WTC11 (cell line): ENCODE results near the gene RAD23A. TPM values are rescaled to one million over a fixed set of nuclear protein-coding genes. Genes with fewer than 3 reads are reported as not detected.

Source experiments
- ATAC-seq: fragments of 200-7000 bp; cut with Tn5 transposase; 2 replicates; pipeline ENCODE4 v1.10.0; 2021; ENCODE audit warnings: mild to moderate bottlenecking, moderate library complexity
- CTCF ChIA-PET: fragments of 300-600 bp; sonication (Branson Sonifier 250); formaldehyde crosslinking; loops from one replicate; lab custom pipeline; 2021; ENCODE audit warnings: antibody characterized with exemption; lab: Charles Lee
- POLR2A ChIA-PET: fragments of 350-600 bp; sonication (Branson Sonifier 250); formaldehyde crosslinking; loops from one replicate; lab custom pipeline; 2021; ENCODE audit warnings: antibody characterized with exemption; lab: Charles Lee
- DNase-seq: peaks from one replicate; pipeline ENCODE4 v3.0.0; 2021; ENCODE audit warnings: low spot score
- H3K27ac Mint-ChIP-seq: 2 replicates; pipeline ENCODE4 v1.8.0; 2021; ENCODE audit warnings: mixed read lengths
- H3K27me3 Mint-ChIP-seq: 2 replicates; pipeline ENCODE4 v1.8.0; 2021; ENCODE audit warnings: low read depth, mild to moderate bottlenecking, moderate library complexity, mixed read lengths
- H3K36me3 Mint-ChIP-seq: 2 replicates; pipeline ENCODE4 v1.8.0; 2021; ENCODE audit warnings: mixed read lengths
- H3K4me1 Mint-ChIP-seq: 2 replicates; pipeline ENCODE4 v1.8.0; 2022; ENCODE audit warnings: mixed read lengths
- H3K4me3 Mint-ChIP-seq: 2 replicates; pipeline ENCODE4 v1.8.0; 2021; ENCODE audit warnings: mild to moderate bottlenecking, moderate library complexity, mixed read lengths
- H3K9me3 Mint-ChIP-seq: 2 replicates; pipeline ENCODE4 v1.8.0; 2021; ENCODE audit warnings: mixed read lengths
- ATF6 ChIP-seq: sonication (generic); formaldehyde crosslinking; IDR thresholded peaks from 2 replicates; pipeline ENCODE4 v1.8.1; 2023; ENCODE audit warnings: mild to moderate bottlenecking, missing genetic modification reagents
- CBFB ChIP-seq: sonication (generic); formaldehyde crosslinking; IDR thresholded peaks from 2 replicates; pipeline ENCODE4 v1.8.1; 2022; ENCODE audit warnings: mild to moderate bottlenecking, low read depth, missing genetic modification reagents
- EMX1 ChIP-seq: fragments of 250-450 bp; sonication (Bioruptor Pico); IDR thresholded peaks from 2 replicates; pipeline ENCODE4 v1.8.0; 2021; ENCODE audit warnings: mild to moderate bottlenecking
- FOXP1 ChIP-seq: sonication (generic); formaldehyde crosslinking; IDR thresholded peaks from 2 replicates; pipeline ENCODE4 v1.8.0; 2022; ENCODE audit warnings: missing genetic modification reagents, mild to moderate bottlenecking, moderate library complexity, borderline replicate concordance
- GABPB1 ChIP-seq: sonication (generic); formaldehyde crosslinking; IDR thresholded peaks from 2 replicates; pipeline ENCODE4 v1.8.1; 2023; ENCODE audit warnings: mild to moderate bottlenecking, missing genetic modification reagents
- HMGXB4 ChIP-seq: sonication (generic); formaldehyde crosslinking; IDR thresholded peaks from 2 replicates; pipeline ENCODE4 v1.8.1; 2023; ENCODE audit warnings: mild to moderate bottlenecking, moderate library complexity, missing genetic modification reagents
- JUN ChIP-seq: sonication (generic); formaldehyde crosslinking; IDR thresholded peaks from 2 replicates; pipeline ENCODE4 v1.8.0; 2023; ENCODE audit warnings: mild to moderate bottlenecking, missing genetic modification reagents
- NFATC4 ChIP-seq: fragments of 250-450 bp; sonication (Bioruptor Pico); IDR thresholded peaks from 2 replicates; pipeline ENCODE4 v1.9.0; 2021; ENCODE audit warnings: mild to moderate bottlenecking
- NFE2L1 ChIP-seq: sonication (generic); formaldehyde crosslinking; IDR thresholded peaks from 2 replicates; pipeline ENCODE4 v1.8.1; 2023; ENCODE audit warnings: missing genetic modification reagents
- NR2C2 ChIP-seq: sonication (generic); formaldehyde crosslinking; IDR thresholded peaks from 2 replicates; pipeline ENCODE4 v1.8.0; 2022; ENCODE audit warnings: mild to moderate bottlenecking, missing genetic modification reagents
- PRRX2 ChIP-seq: fragments of 250-450 bp; sonication (Bioruptor Pico); IDR thresholded peaks from 2 replicates; pipeline ENCODE4 v1.8.0; 2021; ENCODE audit warnings: mild to moderate bottlenecking
- SMAD4 ChIP-seq: sonication (generic); formaldehyde crosslinking; IDR thresholded peaks from 2 replicates; pipeline ENCODE4 v1.8.0; 2022; ENCODE audit warnings: mild to moderate bottlenecking, missing genetic modification reagents
- SOX15 ChIP-seq: fragments of 250-450 bp; sonication (Bioruptor Pico); IDR thresholded peaks from 2 replicates; pipeline ENCODE4 v1.9.0; 2021; ENCODE audit warnings: mild to moderate bottlenecking
- USF2 ChIP-seq: sonication (generic); formaldehyde crosslinking; IDR thresholded peaks from 2 replicates; pipeline ENCODE4 v1.8.1; 2023; ENCODE audit warnings: mild to moderate bottlenecking, missing genetic modification reagents, moderate library complexity
- ZNF219 ChIP-seq: sonication (generic); formaldehyde crosslinking; IDR thresholded peaks from 2 replicates; pipeline ENCODE4 v1.8.0; 2023; ENCODE audit warnings: missing genetic modification reagents, mild to moderate bottlenecking, borderline replicate concordance
- ZNF232 ChIP-seq: sonication (generic); formaldehyde crosslinking; IDR thresholded peaks from 2 replicates; pipeline ENCODE4 v1.8.0; 2022; ENCODE audit warnings: mild to moderate bottlenecking, missing genetic modification reagents
- ZNF317 ChIP-seq: sonication (generic); formaldehyde crosslinking; IDR thresholded peaks from 2 replicates; pipeline ENCODE4 v1.8.1; 2023; ENCODE audit warnings: low read depth, mild to moderate bottlenecking, moderate library complexity, missing genetic modification reagents, borderline replicate concordance
- ZNF423 ChIP-seq: fragments of 250-450 bp; sonication (Bioruptor Pico); IDR thresholded peaks from 2 replicates; pipeline ENCODE4 v2.1.2; 2022; ENCODE audit warnings: mild to moderate bottlenecking, moderate library complexity
- total RNA-seq: library from RNA; stranded (reverse); gene quantifications from 3 replicates; pipeline ENCODE4 v1.2.3, GENCODE V29; 2021
- TF ChIP-seq, protein P1 (sequence below): fragments of 250-450 bp; sonication (Bioruptor Pico); conservative IDR thresholded peaks from 2 replicates; pipeline ENCODE4 v1.9.0; 2021; ENCODE audit warnings: mild to moderate bottlenecking
- TF ChIP-seq, protein P2 (sequence below): fragments of 250-450 bp; sonication (Bioruptor Pico); IDR thresholded peaks from 2 replicates; pipeline ENCODE4 v1.8.0; 2021; ENCODE audit warnings: mild to moderate bottlenecking
- TF ChIP-seq, protein P3 (sequence below): fragments of 250-450 bp; sonication (Bioruptor Pico); IDR thresholded peaks from 2 replicates; pipeline ENCODE4 v2.1.2; 2022; ENCODE audit warnings: mild to moderate bottlenecking, moderate library complexity

The RAD23A gene
- total RNA-seq, 1 experiment from 2014 or later: 84.3 TPM

DNA sequence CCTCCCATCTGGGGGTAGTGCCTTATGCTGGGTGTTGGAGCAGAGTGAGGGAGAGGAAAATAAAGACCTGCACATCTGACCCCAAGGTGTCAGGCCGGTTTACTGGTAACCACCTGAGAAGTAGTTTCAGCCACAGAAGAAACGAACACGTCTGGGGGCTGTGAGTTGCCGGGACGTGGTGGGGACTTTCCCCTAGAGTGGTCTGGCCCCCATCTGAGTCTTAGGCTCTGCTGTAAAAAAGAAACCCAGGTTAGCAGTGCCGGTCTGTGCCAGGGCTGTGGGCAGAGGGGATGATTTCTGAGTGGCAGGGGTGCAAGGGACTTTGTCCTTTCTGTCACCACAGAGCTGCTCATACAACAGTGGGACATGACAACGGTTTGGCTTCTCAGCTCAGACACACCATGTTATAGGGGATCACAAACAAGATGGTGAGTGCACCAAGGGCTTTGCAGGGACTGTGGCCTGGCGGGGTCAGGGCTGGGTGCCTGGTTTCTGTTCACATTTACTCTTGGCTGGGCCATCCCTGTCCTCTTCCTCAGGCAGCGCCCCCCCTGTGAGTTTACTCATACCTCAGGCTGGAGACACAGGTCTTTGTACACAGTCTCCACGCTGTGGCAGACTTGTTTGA, 45.7 kb upstream of the RAD23A start:
- ATAC-seq (no peak), DNase-seq (no peak)
- H3K36me3 Mint-ChIP-seq: peaks cover 19% of the 10 kb centered on the region
- no peak overlapping the region for H3K4me3 Mint-ChIP-seq
- H3K4me1 Mint-ChIP-seq: no peaks in the 10 kb centered on the region
- CTCF ChIA-PET: interaction anchor here (1.5 to 1.6 kb wide), 3 partner anchors 15 to 65 kb away, joined by 4 to 5 read pairs (median 4); no protein-coding TSS in a partner anchor
- H3K9me3 Mint-ChIP-seq: no peaks in the 10 kb centered on the region
- no peak overlapping the region for H3K27ac Mint-ChIP-seq
- no peak for TF ChIP-seq SOX15 (CRISPR knock-in tag)
- TF ChIP-seq GABPB1 (CRISPR knock-in tag): no peak
- TF ChIP-seq, all 79 proteins: peak for 0
- POLR2A ChIA-PET: interaction anchor here (1.1 kb wide), 1 partner anchor 9 kb away, joined by 3 read pairs; the partner anchor contains the start of gene GCDH
- no peaks in the 10 kb centered on the region for H3K27me3 Mint-ChIP-seq

- H3K4me3 Mint-ChIP-seq: no peak overlapping the region
- POLR2A ChIA-PET: interaction anchor here (1.3 kb wide), 1 partner anchor 16 kb away, joined by 3 read pairs; the partner anchor contains the start of gene GCDH
- H3K4me1 Mint-ChIP-seq: peaks cover 4% of the 10 kb centered on the region
- TF ChIP-seq, protein P1, sequence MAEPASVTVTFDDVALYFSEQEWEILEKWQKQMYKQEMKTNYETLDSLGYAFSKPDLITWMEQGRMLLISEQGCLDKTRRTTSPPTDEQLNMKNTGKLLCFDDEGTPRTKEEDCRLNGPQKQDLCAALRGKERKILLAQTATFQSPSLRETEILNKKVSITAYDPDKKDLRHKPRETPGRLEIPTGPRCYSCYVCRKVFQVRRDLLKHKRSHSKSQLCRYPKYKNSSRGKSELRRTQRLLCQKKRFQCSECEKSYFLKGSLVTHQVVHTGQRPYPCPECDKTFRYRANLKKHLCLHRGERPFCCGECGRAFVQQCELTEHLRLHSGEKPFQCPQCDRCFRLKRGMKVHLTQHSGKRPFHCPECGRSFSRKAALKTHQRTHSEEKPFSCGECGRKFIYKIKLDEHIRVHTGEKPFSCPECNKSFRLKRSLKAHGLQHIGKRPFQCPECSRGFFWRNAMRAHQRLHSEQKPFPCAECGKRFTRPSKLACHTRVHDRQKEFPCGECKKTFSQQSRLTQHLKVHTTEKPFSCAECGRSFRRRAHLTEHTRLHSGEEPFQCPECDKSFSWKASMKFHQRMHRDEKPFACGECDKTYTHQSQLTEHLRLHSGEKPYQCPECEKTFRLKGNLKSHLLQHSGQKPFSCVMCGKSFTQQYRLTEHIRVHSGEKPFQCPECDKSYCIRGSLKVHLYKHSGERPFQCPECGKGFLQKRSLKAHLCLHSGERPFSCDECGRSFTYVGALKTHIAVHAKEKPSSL (CRISPR knock-in tag): no peak
- TF ChIP-seq NFE2L1 (CRISPR knock-in tag): no peak
- TF ChIP-seq CBFB: no peak
- no peak for TF ChIP-seq ZNF317 (CRISPR knock-in tag)
- TF ChIP-seq USF2 (CRISPR knock-in tag): no peak
- no peak for TF ChIP-seq ZNF219
- no peak for TF ChIP-seq HMGXB4 (CRISPR knock-in tag)
- no peak for TF ChIP-seq SMAD4 (CRISPR knock-in tag)
- no peak for TF ChIP-seq ATF6
- CTCF ChIA-PET: interaction anchor here (1.8 to 2.5 kb wide), 3 partner anchors 22 to 82 kb away, joined by 6 to 8 read pairs (median 8); no protein-coding TSS in a partner anchor
- H3K9me3 Mint-ChIP-seq: no peaks in the 10 kb centered on the region
- DNase-seq (no peak), ATAC-seq (no peak)
- H3K27me3 Mint-ChIP-seq: no peaks in the 10 kb centered on the region
- H3K36me3 Mint-ChIP-seq: no peaks in the 10 kb centered on the region
- no peak overlapping the region for H3K27ac Mint-ChIP-seq
These were observed 38.5 kb upstream of the RAD23A start for GRCh38 chr19:12907166-12907565.

DNA sequence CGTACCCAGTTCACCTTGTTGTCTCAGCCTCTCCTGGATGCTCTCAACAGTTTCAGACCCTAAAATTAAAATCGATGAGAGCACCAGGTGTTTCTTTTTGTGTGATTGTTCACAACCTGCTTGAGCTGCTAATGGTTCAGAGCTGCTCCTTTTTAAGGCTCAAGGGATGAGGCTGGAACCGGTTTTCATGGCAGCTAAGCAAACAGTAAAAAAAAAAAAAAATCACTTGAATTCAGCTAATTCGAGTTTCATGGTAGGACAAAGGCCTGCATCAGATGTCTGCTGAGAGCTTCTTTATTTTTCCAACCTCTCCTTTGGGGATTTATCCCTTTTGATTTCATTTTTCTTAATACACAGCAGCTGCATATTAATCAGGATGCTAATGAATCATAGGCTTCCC, 33.1 kb upstream of the RAD23A start:
- ChIA-PET CTCF (interaction anchor here (0.9 to 3.7 kb wide), 8 partner anchors 16 to 152 kb away, joined by 3 to 31 read pairs (median 5); partner anchors contain the start of gene GCDH), POLR2A (interaction anchor here (0.6 to 1.8 kb wide), 6 partner anchors 17 to 47 kb away, joined by 3 to 9 read pairs (median 5); partner anchors contain the start of genes GCDH and RAD23A)
- ATAC-seq (no peak), DNase-seq (no peak)
- H3K36me3 Mint-ChIP-seq: no peaks in the 10 kb centered on the region
- H3K27me3 Mint-ChIP-seq: peaks cover 6% of the 10 kb centered on the region
- no peak for TF ChIP-seq EMX1
- no peak for TF ChIP-seq FOXP1 (CRISPR knock-in tag)
- TF ChIP-seq JUN (CRISPR knock-in tag): no peak
- TF ChIP-seq NFATC4 (CRISPR knock-in tag): no peak
- TF ChIP-seq, protein P2, sequence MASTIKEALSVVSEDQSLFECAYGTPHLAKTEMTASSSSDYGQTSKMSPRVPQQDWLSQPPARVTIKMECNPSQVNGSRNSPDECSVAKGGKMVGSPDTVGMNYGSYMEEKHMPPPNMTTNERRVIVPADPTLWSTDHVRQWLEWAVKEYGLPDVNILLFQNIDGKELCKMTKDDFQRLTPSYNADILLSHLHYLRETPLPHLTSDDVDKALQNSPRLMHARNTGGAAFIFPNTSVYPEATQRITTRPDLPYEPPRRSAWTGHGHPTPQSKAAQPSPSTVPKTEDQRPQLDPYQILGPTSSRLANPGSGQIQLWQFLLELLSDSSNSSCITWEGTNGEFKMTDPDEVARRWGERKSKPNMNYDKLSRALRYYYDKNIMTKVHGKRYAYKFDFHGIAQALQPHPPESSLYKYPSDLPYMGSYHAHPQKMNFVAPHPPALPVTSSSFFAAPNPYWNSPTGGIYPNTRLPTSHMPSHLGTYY: no peak
- no peak for TF ChIP-seq PRRX2
- no peak for TF ChIP-seq ZNF423 (CRISPR knock-in tag)
- no peak for TF ChIP-seq NR2C2 (CRISPR knock-in tag)
- TF ChIP-seq, protein P3, sequence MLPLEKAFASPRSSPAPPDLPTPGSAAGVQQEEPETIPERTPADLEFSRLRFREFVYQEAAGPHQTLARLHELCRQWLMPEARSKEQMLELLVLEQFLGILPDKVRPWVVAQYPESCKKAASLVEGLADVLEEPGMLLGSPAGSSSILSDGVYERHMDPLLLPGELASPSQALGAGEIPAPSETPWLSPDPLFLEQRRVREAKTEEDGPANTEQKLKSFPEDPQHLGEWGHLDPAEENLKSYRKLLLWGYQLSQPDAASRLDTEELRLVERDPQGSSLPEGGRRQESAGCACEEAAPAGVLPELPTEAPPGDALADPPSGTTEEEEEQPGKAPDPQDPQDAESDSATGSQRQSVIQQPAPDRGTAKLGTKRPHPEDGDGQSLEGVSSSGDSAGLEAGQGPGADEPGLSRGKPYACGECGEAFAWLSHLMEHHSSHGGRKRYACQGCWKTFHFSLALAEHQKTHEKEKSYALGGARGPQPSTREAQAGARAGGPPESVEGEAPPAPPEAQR (CRISPR knock-in tag): no peak
- no peak for TF ChIP-seq ZNF232 (CRISPR knock-in tag)
- peak overlapping the region; percentile 53; the same call in 1 of the 2 replicates for H3K4me3 Mint-ChIP-seq
- no peaks in the 10 kb centered on the region for H3K9me3 Mint-ChIP-seq
- H3K4me1 Mint-ChIP-seq: peaks cover 27% of the 10 kb centered on the region
- peak overlapping the region; percentile 94 for H3K27ac Mint-ChIP-seq
